Measurements from ENCODE around the gene RIN3.

The RIN3 gene

GRCh38 chr14:92649934-92650545, 136.5 kb downstream of the RIN3 start:
- DNase-seq (ENCODE audit: low read depth, low spot score): no peak

- DNase-seq (ENCODE audit: low read depth, low spot score): no peak
Observed at GRCh38 chr14:92650581-92651105, 137.1 kb downstream of the RIN3 start.

- DNase-seq (ENCODE audit: low read depth, low spot score): no peak
Observed at GRCh38 chr14:92651106-92651757, 137.7 kb downstream of the RIN3 start.

- DNase-seq (ENCODE audit: low read depth, low spot score): no peak
Observed at GRCh38 chr14:92651758-92652406, 138.3 kb downstream of the RIN3 start.

- no peak for DNase-seq (ENCODE audit: low read depth, low spot score)
Observed at GRCh38 chr14:92652413-92653151, 139.0 kb downstream of the RIN3 start.

- no peak for DNase-seq (ENCODE audit: low read depth, low spot score)
Observed at GRCh38 chr14:92653162-92653651, 139.6 kb downstream of the RIN3 start.

GRCh38 chr14:92654239-92654901, 140.8 kb downstream of the RIN3 start:
- DNase-seq (ENCODE audit: low read depth, low spot score): no peak

DNA sequence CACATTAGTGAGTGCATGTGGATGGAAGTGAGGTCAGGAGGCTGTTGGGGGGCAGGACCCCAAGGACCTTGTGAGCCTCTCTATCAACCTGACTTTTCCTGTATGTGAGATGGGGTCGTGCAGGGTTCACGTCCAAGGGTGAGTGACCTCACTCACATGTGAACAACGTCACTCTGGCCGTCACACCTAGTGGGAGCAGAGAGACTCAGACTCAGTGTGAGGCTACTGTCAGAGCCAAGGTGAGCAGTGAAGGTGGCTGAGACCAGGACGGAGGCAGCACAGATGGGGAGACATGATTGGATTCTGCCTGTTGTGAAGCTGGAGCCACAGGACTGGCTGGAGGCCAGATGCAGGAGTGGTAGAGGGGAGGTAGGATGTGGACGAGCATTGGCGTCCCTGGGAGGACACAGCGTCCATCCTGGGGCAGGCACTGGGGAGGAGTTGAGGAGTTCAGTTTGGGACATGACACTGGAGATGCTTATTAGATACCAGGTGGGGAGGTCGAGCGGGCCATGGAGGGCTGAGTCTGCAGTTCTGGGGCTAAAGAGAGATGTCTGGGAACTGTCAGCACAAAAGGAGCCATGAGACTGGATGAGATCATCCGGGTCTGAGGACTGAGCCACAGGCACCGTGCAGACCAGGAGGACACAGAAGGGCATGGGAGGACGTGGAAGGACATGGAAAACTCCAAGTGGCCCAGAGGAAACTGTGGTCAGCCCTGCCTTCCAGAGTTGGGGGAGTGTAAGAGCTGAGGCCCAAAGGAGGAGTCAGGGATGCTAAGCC, 142.0 kb downstream of the RIN3 start:
- DNase-seq (ENCODE audit: low read depth, low spot score): no peak

DNA sequence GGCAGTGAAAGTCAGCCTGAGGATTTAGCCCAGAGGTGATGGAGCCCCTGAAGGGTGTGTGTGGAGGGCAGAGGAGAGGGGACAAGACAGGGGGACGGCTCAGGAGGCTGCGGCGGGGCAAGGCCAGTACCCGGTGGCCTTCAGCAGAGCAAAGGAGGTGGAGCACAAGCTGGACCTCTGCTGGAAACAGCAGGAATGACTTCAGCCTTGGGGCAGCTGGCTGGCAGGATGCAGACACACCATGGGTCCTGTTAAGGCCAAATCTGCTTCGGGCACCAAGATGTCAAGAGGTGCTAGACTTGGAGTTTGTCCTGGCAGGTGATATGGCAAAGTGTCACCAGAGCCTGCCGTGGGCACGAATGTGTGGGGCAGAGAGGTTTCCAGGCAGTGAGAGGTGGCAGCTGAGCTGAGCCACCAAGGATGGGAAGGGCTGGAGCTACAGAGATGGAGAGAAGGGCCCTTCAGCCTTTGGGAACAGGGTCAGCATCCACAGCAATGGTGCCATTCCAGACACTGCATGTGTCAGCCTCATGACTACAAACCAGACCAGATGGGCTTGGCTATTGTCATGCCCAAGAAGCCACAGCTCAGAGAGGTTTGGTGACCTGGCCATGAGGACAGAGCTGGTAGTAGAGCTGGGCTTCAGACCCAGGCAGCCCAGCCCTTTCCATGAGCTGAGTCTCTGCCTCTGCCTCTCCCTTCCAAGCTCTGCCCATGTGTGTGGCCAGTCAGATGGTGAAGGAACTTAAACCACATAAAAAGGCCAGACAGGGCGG, 142.9 kb downstream of the RIN3 start:
- DNase-seq (ENCODE audit: low read depth, low spot score): no peak

DNA sequence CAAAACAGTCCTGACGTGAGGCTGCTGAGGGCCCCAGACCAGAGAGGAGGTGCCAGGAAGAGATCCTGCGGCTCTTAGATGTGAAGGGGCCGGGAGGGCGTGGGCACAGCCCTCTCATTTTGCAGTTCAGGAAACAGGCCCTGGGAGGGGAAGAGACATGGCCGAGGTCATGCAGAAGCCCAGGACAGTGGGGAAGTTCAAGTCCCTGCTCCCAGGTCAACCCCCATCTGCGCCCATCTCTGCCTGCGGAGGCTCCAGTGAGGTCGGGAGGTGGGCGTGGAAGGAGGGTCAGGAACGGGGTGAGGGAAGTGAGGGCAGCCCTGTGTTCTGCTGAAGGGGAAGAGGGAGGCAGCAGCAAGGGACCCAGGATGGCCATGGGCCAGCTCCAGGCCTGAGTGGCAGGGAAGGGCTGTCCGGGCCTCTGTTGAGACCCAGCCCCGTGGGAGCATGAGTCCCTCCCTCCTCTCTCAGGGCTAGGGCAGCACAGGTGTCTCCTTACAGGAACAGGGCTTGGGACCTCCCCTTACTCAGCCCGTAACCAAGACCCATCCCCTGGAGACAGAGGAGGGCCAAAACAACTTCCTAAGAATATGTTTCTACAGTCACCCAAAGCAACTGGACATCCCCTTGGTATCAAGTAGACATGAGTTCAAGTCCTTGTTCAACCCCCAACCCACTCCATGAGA, 144.0 kb downstream of the RIN3 start:
- no peak for DNase-seq (ENCODE audit: low read depth, low spot score)

- no peak for DNase-seq (ENCODE audit: low read depth, low spot score)
Observed at GRCh38 chr14:92658160-92658559, 144.6 kb downstream of the RIN3 start.

- no peak for DNase-seq (ENCODE audit: low read depth, low spot score)
Observed at GRCh38 chr14:92658684-92659083, 145.1 kb downstream of the RIN3 start.

GRCh38 chr14:92659765-92660561, 146.4 kb downstream of the RIN3 start:
- no peak for DNase-seq (ENCODE audit: low read depth, low spot score)

DNA sequence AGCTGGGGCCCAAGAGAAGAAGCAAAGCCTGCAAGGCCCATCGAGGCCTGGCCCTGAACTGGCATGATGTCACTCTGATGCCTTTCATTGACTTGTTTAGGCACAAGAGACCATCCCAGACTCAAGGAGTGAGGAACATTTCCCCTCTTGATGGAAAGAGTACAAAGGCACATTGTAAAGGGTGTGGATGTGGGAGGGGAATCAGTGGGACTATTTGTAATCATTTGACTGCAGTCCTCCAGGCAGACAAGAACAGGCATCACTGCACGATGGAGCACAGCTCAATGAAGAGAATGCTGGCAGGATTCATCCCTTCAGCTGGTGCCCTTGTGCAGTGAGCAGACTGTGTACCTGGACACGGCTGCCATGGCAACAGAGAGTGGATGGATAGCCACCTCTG, 147.0 kb downstream of the RIN3 start:
- no peak for DNase-seq (ENCODE audit: low read depth, low spot score)

DNA sequence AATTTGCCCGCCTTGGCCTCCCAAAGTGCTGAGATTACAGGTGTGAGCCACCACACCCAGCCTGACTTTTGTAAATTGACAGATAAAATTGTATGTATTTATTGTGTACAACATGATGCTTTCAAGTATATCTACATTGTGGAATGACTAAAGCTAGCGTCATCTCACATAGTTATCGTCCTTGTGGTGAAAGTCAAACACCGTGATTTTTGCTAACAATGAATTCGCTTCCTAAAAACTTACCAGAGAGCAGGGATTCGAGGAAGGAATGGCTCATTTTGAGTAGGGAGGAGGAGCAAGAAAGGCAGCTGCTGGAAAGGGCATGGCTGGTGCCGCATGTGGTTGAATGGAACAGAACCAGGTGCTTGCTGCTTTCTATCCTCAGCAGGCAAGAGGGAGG, 149.5 kb downstream of the RIN3 start:
- DNase-seq (ENCODE audit: low read depth, low spot score): no peak

DNA sequence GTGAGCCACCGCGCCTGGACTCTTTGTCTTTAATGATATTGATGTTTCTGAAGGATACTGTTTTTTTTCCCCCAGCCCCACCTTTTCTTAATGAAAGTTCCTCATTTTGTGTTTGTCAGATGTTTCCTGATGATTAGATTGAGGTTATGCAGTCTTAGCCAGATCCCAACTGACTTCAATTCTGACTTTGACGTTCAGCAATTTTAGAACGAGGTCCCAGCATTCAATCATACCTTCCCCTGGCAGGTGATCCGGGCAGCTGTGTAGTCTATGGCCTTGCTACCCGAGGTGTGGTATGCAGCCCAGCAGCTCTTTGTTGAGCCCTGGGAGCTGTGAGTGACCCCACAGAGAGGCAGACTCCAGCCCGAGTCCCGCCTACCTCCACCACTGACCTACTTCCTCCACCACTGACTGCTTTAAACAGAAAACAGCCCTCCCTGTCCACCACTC, 152.1 kb downstream of the RIN3 start:
- DNase-seq (ENCODE audit: low read depth, low spot score): no peak

GRCh38 chr14:92666251-92666650, 152.7 kb downstream of the RIN3 start:
- no peak for DNase-seq (ENCODE audit: low read depth, low spot score)

DNA sequence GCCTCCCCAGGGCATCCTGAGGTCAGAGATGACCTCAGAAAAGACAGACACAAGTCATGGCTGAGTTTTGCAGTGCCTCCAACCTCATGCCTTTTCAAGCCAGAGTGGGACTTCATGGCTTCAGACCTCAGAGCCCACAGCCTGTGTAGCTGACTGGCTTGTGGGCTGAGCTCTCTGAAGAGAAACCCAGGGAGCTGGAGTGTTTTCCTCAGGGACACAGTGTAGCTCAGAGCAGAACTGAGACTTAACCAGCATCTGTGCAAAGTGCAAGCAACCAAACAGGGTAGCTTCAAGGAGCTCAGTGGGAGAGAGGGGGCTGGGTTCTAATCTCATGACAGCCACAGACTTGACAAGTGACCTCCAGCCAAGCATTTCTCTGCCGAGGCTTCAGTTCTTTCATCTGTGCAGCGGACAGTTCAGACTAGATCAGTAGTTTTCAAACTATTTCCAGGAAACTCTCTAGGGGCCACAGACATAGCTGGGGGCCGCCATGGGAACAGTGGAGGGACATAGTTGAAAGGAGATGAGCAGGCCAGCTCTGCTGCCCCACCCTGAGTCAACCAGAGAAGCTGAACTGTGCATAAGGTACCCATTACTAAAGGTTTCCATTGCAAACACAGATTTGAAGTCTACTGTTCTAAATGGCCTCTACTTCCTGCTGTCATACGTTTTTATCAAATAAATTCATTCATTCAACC, 154.8 kb downstream of the RIN3 start:
- DNase-seq (ENCODE audit: low read depth, low spot score): no peak
